A172 (cell line): ENCODE measurements around the gene UGT1A5. TPM values are rescaled to one million over a fixed set of nuclear protein-coding genes. Genes with fewer than 3 reads are reported as not detected.

Source experiments
- DNase-seq: peaks from one replicate; pipeline ENCODE4 v3.0.0-alpha.2; 2015; ENCODE audit warnings: low spot score
- total RNA-seq: library from RNA; depleted of rRNA; stranded (reverse); fragments of >200 nt; shearing (Covaris generic); gene quantifications from 2 replicates; pipeline ENCODE4 v1.2.3, GENCODE V29; 2014

UGT1A5 gene
- total RNA-seq, 1 experiment from 2014 or later: not detected

GRCh38 chr2:233807966-233808935 lies 95.5 kb downstream of the UGT1A5 start:
- DNase-seq: no peak

GRCh38 chr2:233810385-233810784 lies 97.7 kb downstream of the UGT1A5 start:
- DNase-seq: no peak

DNA sequence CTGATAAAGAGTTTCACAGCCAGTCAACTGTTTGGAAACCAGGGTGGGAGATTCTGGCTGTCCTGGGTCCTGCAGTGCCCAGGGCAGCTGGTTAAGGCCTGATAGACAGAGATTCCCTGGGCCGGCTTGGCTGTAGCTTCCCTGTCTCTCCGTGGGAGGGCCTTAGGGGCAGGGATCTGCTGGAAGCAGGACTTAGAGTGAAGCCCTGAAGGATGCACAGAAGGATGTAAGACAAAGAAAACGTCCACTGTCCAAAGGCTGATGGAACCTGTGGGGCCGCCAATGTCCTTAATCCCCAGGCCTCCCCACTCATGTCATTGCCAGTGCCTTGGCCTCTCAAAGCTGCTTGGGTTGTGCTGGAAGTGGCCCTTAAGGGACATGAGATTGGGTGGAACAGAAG lies 98.4 kb downstream of the UGT1A5 start:
- DNase-seq: no peak

DNA sequence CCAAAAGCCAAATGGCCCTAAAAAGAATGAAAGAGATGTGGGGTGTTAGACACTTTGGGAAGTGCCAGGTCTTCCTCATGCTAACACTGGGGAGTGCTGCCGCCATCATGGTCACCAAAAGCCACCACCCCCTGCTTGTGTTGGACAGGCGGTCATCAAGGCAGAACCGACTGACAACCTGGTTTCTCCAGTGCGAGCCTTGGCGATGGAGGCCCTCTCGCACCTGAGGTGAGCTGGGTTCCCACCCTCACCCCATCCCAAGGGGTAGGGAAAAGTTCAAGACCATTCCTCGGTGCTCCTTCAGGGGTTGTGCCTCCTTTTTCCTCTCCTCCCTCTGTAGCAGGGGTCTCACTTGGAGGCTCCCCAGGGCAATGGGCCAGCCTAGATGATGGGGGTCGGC lies 99.0 kb downstream of the UGT1A5 start:
- DNase-seq: no peak

GRCh38 chr2:233813236-233814055 lies 100.7 kb downstream of the UGT1A5 start:
- no peak for DNase-seq

- DNase-seq: no peak
Measured at GRCh38 chr2:233814056-233814835, 101.5 kb downstream of the UGT1A5 start.

- DNase-seq: peak; percentile 23
Measured at GRCh38 chr2:233815861-233816260, 103.2 kb downstream of the UGT1A5 start.

DNA sequence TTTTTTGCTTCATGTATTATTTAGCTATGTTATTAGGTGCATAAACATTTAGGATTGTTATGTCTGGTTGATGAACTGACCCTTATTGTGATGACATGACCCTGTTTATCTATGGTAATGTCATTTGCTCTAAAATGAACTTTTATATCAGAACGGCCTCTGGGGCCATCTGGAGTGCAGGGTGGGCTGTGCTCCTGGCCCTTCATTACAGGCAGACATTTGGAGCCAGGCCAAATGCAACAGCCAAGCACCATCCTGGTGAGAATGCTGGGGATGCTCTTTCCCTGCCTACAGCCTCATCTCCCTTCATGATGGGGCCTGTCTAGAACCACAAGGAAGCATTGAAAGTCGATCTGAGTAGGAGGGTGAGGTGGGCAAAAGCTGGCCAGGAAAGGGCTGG lies 103.6 kb downstream of the UGT1A5 start:
- no peak for DNase-seq

DNA sequence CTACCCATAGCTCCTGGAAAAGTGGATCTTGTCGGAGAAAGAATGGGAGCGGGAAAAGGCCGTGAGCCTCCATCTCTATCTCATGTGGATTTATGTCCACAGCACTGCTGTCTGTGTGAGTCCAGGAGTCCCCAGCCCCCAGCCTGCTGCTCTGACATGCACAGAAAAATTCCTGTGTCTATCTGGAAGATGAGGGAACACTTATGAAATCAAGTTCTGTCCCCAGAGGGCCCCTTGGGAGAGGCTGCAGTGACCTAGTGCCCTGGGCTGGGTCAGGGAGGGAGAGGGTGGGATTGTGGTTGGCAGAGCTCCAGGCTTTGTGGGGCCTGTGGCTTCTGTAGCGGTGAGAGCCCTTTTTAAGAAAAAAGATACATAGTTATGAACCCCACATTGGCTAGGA lies 104.1 kb downstream of the UGT1A5 start:
- DNase-seq: peak; percentile 14

DNA sequence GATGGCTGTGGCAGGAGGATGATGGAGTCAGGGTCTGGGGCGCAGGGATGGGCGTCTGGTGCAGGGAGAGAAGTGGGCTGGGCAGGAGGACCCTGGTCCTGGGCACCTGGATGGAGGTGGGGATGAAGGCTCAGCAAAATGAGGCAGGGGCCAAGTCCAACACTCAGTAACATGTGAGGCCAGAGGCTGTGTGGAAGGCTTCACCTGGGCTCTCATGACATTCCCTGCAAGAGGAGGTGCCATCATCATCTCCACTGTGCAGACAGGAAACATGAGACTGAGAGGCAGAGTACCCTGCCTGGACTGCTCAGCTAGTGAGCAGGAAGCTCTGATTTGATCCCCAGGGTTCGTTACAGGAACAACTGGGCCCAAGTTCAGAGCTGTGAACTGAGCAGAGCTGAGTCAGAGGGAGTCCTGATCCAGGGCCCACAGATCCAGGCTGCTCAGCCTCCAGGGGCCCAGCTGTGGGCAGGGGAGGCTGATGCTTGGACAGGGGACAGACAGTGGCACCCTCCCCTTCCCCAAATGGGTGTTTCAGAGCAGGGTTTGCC lies 104.7 kb downstream of the UGT1A5 start:
- no peak for DNase-seq

DNA sequence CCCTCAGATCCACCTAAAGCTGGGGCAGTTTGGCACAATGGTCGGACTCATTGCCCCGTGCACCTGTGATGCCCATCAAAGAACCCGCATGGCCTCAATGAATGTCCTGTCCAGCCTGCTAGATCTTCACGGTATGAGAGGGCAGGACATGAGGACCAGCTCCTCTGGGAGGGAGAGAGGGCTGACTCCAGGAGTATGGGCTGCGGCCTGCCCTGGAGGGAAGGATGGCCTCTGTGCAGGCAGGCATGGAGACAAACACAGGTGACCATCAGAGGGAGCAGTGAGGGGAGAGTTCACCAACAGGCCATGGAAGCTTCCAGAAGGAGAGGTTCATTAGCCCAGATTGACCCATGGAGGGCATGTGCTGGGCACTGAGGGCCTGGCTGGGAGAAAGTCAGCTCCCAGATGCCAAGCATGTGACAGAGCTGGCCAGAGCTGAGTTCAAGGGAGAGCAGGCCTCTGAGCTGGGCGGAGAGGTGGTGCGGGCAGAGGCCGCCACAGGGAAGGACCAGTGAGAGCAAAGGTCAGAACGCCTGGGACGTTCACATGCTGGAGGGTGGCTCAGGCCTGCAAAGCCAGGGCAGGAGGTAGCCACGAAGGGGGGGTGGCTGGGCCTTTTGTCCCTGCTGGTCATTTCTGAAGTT lies 105.4 kb downstream of the UGT1A5 start:
- DNase-seq: no peak

DNA sequence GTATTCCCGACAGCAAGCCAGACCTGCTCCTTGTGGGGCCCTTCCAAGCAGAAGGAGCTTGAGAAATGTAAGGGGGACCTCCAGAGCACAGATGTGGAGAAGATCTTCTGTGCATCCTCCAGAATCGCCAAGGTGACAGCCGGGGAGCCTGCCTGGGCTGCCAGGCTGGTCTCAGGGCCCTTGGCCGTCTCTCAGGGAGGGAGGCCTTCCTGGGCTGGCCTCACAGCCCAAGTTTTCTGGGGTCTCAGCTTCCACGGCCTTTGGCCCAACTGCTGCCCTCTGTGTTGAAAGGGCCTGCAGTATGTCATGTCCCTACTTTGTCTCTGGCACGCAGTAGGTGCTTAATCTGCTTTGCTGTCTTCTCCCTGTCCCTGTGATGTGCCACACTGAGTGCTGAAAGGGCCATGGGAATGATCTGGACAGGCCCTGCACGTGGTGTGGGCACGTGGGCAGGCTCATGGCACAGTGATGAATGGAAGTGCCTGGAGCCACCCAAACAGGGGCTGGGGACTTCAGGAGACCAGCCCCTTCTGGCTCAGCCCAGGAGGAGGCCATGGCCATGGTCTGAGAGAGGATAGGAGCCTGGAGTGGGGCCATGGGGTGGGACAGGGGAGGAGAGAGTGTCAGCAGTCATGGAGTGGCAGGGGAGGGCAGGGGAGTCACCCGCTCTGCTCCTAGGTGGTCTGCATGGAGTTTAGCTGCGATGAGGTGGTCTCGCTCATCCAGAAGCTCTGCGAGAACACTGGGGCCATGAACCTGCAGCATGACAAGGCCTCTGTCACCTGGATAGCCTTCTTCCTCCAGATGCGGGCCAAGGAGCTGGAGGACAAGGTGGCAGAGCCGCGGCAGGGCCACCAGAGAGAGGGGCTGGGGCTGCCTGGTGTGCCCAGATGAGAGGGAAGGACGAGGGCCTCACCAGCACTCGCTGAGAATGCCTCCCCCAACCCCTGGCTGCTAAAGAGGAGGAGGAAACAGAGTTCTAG lies 106.2 kb downstream of the UGT1A5 start:
- DNase-seq: no peak

GRCh38 chr2:233819884-233820773 lies 107.4 kb downstream of the UGT1A5 start:
- no peak for DNase-seq

- DNase-seq: no peak
Measured at GRCh38 chr2:233820774-233821105, 108.0 kb downstream of the UGT1A5 start.

DNA sequence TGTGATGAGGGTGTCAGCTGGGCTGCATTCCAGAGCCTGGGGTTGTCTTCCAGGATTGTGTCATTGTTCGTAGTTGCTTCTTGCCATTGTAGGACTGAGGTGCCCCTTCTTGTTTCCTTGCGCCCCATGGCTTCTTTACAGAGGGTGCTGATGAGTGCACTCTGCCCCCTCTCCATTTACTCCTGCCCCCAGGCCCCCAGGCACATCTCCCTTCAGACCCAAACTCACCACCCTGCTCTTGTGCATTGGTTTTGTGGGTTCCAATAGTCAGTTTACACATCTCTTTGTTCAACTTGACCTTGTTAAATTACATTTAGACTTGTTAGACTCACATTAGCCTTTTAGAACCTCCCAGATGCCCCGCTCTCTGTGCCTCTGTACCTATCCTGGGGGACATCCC lies 108.5 kb downstream of the UGT1A5 start:
- DNase-seq: no peak

- DNase-seq: no peak
Measured at GRCh38 chr2:233821709-233822100, 109.0 kb downstream of the UGT1A5 start.

DNA sequence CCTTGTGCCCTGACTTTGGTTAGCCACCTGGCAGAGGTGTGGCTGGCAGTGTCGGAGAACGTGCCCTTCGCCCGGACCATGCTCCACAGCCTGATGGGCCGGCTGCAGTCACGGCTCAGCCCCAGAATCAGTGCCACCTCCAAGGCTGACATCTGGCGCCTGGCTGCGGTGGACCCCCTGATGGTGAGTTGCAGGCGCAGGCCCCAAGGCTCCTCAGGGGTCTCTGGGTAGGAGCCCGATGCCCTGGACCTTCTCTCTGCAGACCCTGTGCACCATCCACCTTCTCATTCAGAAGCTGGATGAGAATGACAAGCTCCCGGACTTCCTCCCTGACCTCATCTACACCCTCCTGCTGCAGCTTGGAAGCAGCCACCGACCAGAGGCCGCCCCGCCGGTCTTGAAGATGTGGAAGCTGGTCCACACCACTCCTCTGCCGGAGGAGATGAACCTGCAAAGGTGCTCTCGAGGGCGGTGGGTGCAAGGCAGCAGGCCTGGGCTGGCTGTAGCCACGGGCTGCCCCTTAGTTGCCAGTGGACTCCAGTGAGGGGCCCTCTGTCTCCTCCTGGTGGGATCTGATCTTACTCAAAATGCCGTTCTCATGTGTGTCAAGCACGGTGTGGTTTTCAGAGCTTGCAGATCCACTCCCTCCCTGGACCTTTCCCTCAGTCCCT lies 109.5 kb downstream of the UGT1A5 start:
- no peak for DNase-seq
